Bronchial epithelial cell (primary cell): ENCODE results near the gene KCNT2. TPM values are rescaled to one million over a fixed set of nuclear protein-coding genes. Genes with fewer than 3 reads are reported as not detected.

Source experiments
- DNase-seq: peaks from one replicate; pipeline ENCODE4 v3.0.0-alpha.2; 2010; ENCODE audit warnings: low read depth
- FAIRE-seq: peaks from 2 replicates; lab custom pipeline; 2011; peaks lifted over from hg19 to GRCh38; lab: Jason Lieb, UNC
- H3K27me3 ChIP-seq: 2 replicates; pipeline ENCODE4 v1.5.1; 2011; ENCODE audit warnings: low read length; ENCODE audit not compliant: control insufficient read depth, insufficient read depth
- H3K36me3 ChIP-seq: 2 replicates; pipeline ENCODE4 v1.5.1; 2011; ENCODE audit warnings: low read length; ENCODE audit not compliant: control insufficient read depth, insufficient read depth
- H3K4me3 ChIP-seq: 2 replicates; pipeline ENCODE4 v1.5.1; 2011; ENCODE audit warnings: mild to moderate bottlenecking, low read depth, low read length, control low read depth
- CTCF ChIP-seq: IDR thresholded peaks from 2 replicates; pipeline ENCODE4 v1.5.1; 2011; ENCODE audit warnings: mild to moderate bottlenecking, moderate library complexity, low read length, control low read depth, inconsistent platforms; ENCODE audit not compliant: insufficient read depth, severe bottlenecking
- total RNA-seq: library from RNA; depleted of rRNA; stranded (reverse); fragments of >200 nt; gene quantifications from 2 replicates; pipeline ENCODE4 v1.2.1, GENCODE V29; 2014

The KCNT2 gene
- total RNA-seq, 1 donor from 2014 or later = under 0.01 TPM

- FAIRE-seq = no peak
- Histone ChIP-seq H3K36me3 (no peaks in the 10 kb centered on the region), H3K27me3 (no peaks in the 10 kb centered on the region), H3K4me3 (no peak overlapping the region)
- no peak for TF ChIP-seq CTCF
- no peak for DNase-seq
These were observed 192.3 kb downstream of the KCNT2 start for GRCh38 chr1:196415978-196416377.

GRCh38 chr1:196412326-196412725 lies 195.9 kb downstream of the KCNT2 start:
- TF ChIP-seq CTCF = no peak
- H3K36me3 ChIP-seq = no peaks in the 10 kb centered on the region
- H3K27me3 ChIP-seq = no peaks in the 10 kb centered on the region
- FAIRE-seq = no peak
- no peak overlapping the region for H3K4me3 ChIP-seq
- no peak for DNase-seq

DNA sequence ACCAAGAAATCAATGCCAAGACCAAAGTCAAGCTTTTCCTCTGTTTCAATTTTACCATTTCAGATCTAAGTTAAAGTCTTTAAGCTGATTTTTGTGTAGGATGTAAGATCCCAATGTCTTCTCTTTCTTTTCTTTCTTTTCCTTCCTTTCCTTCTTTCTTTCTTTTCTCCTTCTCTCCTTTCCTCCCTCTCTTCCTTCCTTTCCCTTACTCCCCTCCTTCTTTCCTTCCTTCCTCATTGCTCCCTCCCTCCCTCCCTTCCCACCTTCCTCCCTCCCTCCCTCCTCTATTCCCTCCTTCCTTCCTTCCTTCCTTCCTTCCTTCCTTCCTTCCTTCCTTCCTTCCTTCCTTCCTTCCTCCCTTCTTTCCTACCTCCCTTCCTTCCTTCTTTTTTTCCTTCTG lies 197.5 kb downstream of the KCNT2 start:
- DNase-seq = no peak
- TF ChIP-seq CTCF = no peak
- no peak for FAIRE-seq
- Histone ChIP-seq H3K36me3 (no peaks in the 10 kb centered on the region), H3K27me3 (no peaks in the 10 kb centered on the region), H3K4me3 (no peak overlapping the region)

DNA sequence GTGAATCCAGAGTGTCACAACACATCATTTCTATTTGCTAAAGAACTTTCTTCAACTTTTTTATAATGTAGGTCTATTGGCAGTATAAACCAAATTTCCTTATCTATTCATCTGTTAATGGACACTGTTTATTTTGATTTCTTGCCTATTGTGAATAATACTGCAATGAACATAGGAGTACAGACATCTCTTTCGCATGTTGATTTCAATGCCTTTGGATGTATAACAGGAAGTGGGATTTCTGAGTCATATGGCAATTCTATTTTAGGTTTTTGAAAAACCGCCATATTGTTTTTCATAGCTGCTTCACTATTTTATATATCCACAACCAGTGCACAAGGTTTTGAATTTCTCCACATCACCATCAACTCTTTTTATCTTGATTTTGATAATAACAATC lies 198.7 kb downstream of the KCNT2 start:
- no peak for DNase-seq
- no peak overlapping the region for H3K4me3 ChIP-seq
- H3K27me3 ChIP-seq = no peaks in the 10 kb centered on the region
- no peak for FAIRE-seq
- TF ChIP-seq CTCF = no peak
- H3K36me3 ChIP-seq = no peaks in the 10 kb centered on the region

DNA sequence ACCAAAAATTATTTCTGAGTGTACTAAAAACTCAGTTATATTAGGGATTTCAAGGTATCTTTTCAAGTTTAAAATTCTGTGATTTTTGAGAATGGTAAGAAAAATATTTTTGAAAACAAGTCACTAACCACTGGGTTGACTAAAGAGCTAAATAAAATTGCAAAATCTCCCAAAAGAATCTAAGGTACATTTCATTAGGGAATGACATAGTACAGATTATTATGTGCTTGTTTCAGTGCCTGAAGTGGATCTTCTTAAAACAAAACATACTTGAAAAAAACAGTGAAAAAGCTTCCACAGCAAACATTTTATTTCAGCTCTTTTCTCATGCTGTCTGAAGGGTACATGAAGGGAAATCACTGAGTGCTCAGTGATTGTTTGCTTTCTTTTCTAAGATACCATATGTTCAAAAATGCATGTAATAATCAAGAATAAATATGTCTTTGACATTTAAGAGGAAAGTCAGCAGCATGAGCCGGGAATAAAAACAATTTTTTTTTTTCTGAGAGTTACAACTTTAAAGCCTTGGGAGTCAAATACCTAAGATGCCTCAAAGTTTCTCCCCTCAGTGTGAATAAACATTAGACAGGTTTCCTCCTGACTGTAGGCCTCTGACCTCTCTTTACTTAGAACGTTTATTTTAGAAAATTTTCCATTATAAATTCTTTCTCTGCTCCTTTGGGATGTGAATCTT lies 200.7 kb downstream of the KCNT2 start:
- DNase-seq (no peak), FAIRE-seq (no peak)
- no peak for TF ChIP-seq CTCF
- Histone ChIP-seq H3K4me3 (no peak overlapping the region), H3K27me3 (no peaks in the 10 kb centered on the region), H3K36me3 (no peaks in the 10 kb centered on the region)

DNA sequence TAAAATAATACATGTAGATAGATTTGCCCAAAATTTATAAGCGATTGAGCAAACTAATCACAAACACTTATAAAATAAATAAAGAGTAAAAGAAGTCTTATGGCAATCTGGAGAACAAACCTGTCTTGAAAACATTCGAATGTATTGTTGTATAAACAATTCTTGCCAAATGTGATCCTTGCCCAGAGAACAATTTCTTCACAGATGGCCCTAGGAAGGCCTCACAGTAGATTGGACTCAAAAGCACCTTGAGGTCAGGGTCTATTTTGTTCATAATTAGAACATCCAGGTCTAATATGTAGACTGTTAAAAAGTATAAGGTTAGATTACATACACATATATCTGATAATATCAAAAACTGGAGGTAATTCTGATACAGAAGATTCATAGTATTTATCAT lies 202.4 kb downstream of the KCNT2 start:
- FAIRE-seq (no peak), DNase-seq (no peak)
- Histone ChIP-seq H3K36me3 (no peaks in the 10 kb centered on the region), H3K27me3 (no peaks in the 10 kb centered on the region), H3K4me3 (no peak overlapping the region)
- TF ChIP-seq CTCF = no peak
